ENCODE results near the gene LRATD1. TPM values are rescaled to one million over a fixed set of nuclear protein-coding genes. Genes with fewer than 3 reads are reported as not detected.

Gene LRATD1
- total and polyA plus RNA-seq, 10 of the 15 experiments (the other 5 are each of a cell fraction or from before 2014, with no cell fraction given) = 0.02 TPM; not detected in 9

DNA sequence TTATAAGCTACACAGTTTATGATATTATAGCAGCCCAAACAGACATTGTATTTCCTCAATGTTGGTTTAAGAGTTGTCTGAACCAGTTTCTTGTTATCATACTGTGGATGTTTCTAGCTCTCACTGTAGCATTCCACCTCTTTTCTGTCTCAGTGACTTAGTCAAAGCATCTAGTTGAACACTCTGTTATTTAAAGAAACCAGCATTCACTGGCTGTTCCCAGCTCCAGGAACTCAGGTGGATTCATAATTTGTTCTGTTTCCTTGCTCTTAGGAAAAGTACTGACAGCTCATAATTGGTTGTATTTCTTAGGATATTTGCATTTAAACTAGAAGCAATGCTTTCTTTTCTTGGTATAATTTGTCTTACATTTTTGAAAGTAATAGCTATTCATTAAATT is 17.5 kb downstream of the LRATD1 start:
- TF ChIP-seq USF2 (IDR thresholded peaks at IDR 0.05; ENCODE audit: borderline replicate concordance, low read depth, low read length) (no peak), FOS (IDR thresholded peaks at IDR 0.05; ENCODE audit: borderline replicate concordance, extremely low read depth, insufficient read length) (no peak), NFIC (IDR thresholded peaks at IDR 0.05; ENCODE audit: low read depth, low read length) (no peak), YY1 (IDR thresholded peaks at IDR 0.05; ENCODE audit: low read depth, low read length) (no peak), SIX5 (IDR thresholded peaks at IDR 0.05; ENCODE audit: low read depth, low read length, severe bottlenecking) (no peak), TARDBP (IDR thresholded peaks at IDR 0.05; ENCODE audit: borderline replicate concordance) (no peak), ATF3 (IDR thresholded peaks at IDR 0.05; ENCODE audit: borderline replicate concordance, extremely low read depth, low read depth, low read length) (no peak), POLR2A (IDR thresholded peaks at IDR 0.05; ENCODE audit: low read depth, low read length) (no peak), ZNF274 (IDR thresholded peaks at IDR 0.05; ENCODE audit: insufficient read depth, insufficient read length) (no peak)
- TF ChIP-seq, protein P1, sequence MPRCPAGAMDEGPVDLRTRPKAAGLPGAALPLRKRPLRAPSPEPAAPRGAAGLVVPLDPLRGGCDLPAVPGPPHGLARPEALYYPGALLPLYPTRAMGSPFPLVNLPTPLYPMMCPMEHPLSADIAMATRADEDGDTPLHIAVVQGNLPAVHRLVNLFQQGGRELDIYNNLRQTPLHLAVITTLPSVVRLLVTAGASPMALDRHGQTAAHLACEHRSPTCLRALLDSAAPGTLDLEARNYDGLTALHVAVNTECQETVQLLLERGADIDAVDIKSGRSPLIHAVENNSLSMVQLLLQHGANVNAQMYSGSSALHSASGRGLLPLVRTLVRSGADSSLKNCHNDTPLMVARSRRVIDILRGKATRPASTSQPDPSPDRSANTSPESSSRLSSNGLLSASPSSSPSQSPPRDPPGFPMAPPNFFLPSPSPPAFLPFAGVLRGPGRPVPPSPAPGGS (IDR thresholded peaks at IDR 0.05; ENCODE audit: borderline replicate concordance, insufficient read depth, low read depth, low read length, poor library complexity, severe bottlenecking) = no peak
- Histone ChIP-seq H2AFZ (ENCODE audit: control insufficient read depth, low read depth, low read length) (no peak overlapping the region), H3K79me2 (ENCODE audit: control insufficient read depth, insufficient read depth, low read length) (no peaks in the 10 kb centered on the region), H3K9ac (ENCODE audit: control insufficient read depth, insufficient read depth, low read length) (no peak overlapping the region), H4K20me1 (ENCODE audit: control insufficient read depth, insufficient read depth) (no peaks in the 10 kb centered on the region), H3K27me3 (replicated peaks in 1 of 2; ENCODE audit: control insufficient read depth in 2 of 2, insufficient read depth in 2 of 2, low read length in 1 of 2) (no peaks in the 10 kb centered on the region), H3K27ac (ENCODE audit: control insufficient read depth, insufficient read depth) (no peak overlapping the region), H3K4me1 (ENCODE audit: control insufficient read depth, insufficient read depth, low read length) (peaks cover 5% of the 10 kb centered on the region; the same call in 1 of the 2 replicates), H3K4me2 (ENCODE audit: control insufficient read depth, insufficient read depth) (no peak overlapping the region), H3K36me3 (ENCODE audit: control insufficient read depth in 2 of 2, insufficient read depth in 2 of 2, low read length in 1 of 2) (no peaks in the 10 kb centered on the region), H3K9me3 (replicated peaks; ENCODE audit: control insufficient read depth, insufficient read depth, low read length) (no peaks in the 10 kb centered on the region), H3K4me3 (no peak overlapping the region)
- POLR2A ChIA-PET = no interaction called here
- no TSS peak for BruUV-seq (replicated peaks)
- DNase-seq (ENCODE audit: low read depth, low spot score) (no peak), ATAC-seq (no peak), FAIRE-seq (no peak)
- RAD21 ChIA-PET (ENCODE audit: unreplicated experiment) = no interaction called here
- intact Hi-C loops (cut with micrococcal nuclease; ENCODE audit: unreplicated experiment) = no loop called here
- SMC1A ChIA-PET (ENCODE audit: uncharacterized antibody, unreplicated experiment) = no interaction called here
- in situ Hi-C loops (cut with MboI) = no loop called here
- CTCF ChIA-PET = no interaction called here
